Non-pigmented ciliary epithelial cell (primary cell): ENCODE results near the gene XCR1.

Experiments used
- DNase-seq: peaks from one replicate; pipeline ENCODE4 v3.0.0-alpha.2; 2010; ENCODE audit warnings: low read depth

The XCR1 gene

GRCh38 chr3:45981346-45982074 is 45.8 kb downstream of the XCR1 start:
- peak; percentile 22 for DNase-seq

DNA sequence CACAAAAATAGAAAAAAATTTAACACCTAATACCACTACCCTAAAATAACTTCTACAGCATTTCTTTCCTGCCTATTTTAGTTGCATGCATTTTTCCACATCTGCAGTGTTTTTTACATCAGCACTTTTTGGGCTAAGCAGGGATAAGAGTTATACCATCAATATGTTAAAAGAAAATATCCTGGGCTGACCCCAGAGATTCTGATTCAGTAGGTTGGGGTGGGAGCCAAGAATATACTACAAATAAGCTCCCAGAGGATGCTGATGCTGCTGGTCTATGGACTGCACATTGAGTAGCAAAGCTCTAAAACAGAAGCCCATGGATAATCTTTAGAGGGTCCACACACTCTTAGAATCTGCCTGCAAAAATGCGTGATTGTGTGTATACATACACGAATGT is 46.5 kb downstream of the XCR1 start:
- no peak for DNase-seq

DNA sequence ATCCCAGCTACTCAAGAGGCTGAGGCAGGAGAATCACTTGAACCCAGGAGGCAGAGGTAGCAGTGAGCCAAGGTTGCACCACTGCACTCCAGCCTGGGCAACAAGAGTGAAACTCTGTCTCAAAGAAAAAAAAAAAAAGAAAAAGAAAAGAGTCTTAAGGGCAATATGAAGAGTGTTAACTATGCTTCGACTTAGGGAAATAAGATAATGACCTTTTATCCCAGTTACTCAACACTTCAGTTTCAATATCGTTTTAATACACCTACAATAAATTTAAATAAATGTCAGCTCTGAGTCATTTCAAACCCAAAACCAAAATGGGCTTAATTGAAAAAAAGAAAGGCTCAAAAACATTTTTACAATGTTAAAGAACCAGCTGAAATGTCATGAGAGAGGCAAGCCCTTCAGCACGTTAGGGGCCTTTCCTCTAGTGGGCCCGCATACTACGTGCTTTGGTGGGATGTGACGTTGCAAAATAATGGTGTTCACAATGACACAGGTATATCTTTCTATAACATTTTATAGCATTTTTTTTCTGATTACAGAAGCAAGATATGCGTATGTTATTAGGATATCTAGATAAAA is 47.0 kb downstream of the XCR1 start:
- no peak for DNase-seq

DNA sequence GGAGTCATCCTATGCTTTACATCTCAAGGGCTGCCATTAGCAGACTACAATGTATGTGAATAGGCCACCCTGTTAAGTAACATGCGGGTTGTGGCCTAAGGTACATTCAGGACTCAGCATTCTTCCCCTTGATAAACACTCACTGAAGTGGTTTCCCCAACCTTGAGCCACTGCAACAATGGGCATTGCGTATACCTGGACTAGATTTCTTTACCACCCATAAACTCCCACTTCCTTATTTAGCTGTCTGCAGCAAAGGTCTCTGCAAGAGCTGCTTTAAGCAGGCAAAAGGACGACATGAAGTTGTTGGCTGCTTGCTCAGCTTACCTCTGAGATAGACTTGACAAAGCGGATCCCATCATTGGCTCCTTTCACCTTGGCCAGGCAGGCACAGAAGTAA is 47.9 kb downstream of the XCR1 start:
- no peak for DNase-seq

DNA sequence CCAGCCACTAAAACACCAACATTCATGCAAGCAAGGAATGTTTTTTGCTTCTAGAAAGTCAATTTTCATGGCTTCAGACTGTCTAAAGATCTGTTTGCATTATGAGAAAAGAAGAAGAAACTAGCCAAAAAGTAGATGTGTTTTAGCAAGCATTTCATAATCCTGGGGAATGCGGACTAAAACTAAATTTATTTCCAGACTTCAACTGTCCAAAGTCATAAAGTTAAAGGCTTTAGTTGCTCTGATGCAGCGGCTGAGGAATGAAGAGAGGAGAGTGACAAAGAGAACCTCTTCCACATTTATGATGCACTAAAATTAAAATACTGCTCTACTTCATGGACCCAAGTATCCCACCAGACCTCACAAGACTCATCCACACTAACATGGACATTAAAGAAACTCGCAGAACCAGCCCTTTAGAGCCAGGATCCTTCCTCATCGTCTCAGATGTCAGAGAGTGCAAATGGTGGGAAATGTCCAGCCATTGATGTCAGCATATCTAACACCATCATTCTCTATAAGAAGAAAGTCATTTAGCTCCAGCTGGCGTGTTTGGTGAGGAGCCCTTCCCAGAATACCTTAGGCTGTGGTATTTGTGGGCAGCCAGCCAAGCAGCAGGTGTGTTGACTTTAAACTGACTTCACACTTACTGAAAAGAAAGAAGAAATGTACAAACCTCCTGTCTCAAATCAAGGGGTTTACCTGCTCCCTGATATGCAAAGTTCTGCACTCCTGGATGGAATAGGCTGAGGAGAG is 49.1 kb downstream of the XCR1 start:
- no peak for DNase-seq

DNA sequence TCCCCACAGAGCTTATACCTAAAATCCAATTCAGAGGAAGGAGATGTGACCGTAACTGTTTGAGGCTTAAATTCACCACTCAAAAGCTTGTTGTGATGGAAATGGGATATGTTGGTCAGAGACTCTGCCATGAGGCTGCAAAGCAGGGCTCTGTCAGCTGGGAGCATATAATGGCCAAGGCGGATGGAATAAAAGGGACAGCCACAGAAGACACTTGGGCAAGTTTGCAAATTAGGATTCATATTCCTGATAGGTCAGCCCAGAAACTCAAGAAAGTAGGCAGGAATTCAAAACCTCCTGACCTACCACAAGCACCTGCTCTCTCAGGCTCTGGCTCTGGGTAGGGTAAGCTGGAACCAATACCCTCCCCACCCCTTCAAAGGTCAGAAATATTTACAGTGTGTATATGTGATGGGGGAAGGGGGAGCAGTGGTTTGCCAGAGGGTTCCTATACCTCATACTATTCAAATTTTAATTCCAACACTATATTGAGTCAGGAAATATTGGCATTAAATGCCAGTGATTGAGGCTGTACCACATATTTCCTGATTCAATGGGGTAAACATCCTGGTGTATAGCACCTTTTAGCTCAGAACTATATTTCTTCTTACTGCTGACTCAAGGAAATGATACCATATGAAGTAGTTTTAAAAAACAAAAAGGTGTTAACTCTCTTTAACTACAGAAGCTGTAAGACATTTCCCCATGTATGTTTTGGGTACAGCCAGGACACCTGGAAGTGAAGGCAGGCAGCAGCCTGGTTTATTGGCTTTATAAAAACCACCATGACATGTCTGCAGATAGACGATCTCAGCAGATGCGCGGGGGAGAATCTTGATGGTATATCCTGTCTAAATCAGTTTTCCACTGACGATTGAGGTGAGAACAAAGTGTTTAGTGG is 50.8 kb downstream of the XCR1 start:
- no peak for DNase-seq

GRCh38 chr3:45975686-45976085 is 51.6 kb downstream of the XCR1 start:
- no peak for DNase-seq

- no peak for DNase-seq
Observed at GRCh38 chr3:45974686-45975085, 52.6 kb downstream of the XCR1 start.

GRCh38 chr3:45972534-45973402 is 54.5 kb downstream of the XCR1 start:
- DNase-seq = peak; percentile 83

DNA sequence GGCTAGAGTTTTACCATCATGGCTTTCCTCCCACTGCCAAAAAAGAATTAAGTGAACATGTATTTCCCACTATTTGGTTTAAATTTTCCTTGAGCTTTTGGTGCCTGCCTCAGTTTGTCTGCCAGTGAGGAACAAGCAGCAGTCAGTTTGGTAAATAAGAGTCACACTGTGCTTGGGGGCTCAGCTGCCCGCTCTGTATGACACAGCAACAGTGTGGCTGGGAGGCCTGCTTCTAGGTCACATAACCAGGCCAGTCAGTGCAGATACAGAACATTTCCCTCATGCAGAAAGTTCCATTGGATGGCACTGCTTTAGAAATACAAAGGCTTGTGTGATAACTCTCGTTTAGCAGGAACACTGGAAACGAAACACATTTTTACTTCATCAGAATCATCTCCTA is 57.3 kb downstream of the XCR1 start:
- no peak for DNase-seq

GRCh38 chr3:45969116-45969515 is 58.2 kb downstream of the XCR1 start:
- DNase-seq = no peak

DNA sequence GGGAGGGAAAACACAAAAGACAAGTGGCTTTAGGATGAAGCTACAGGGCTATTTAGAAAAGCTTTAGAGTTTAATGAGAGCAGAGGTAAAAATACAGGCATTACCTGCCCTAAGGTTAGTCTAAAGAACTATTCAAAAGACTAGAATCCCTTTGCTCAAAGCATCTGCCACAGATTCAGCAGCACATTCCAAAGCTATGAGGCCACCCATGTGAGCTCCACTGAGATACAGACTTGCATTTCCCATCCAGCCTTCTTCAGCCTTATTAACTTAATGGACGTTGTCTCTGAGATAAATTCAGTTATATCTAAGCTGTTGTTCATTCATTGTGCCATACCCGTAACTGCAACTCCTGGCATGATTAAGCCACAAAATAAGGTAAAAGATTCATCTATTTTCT is 58.6 kb downstream of the XCR1 start:
- DNase-seq = no peak

DNA sequence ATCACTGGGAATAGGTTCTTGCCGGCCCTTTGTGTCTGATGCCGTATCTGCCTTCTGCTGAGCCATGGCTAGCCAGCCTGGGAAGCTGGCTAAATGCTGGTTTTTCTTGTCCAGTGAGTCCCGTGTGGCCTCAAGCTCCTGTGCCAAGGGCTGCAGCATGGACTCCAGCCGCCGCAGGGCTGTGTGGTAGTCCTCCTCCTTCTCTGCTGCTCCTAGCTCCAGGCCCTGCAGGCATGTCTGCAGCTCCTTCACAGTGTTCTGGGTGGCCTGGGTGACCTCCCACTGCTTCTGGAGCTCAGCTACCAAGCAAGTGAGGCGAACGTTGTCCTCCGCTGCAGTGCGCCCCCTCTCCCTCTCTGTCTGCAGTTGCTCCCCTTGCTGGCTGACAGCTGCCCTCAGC is 59.1 kb downstream of the XCR1 start:
- DNase-seq = no peak

GRCh38 chr3:45967724-45968123 is 59.6 kb downstream of the XCR1 start:
- no peak for DNase-seq
